ENCODE data around the gene MBTD1.

- TF ChIP-seq CTCF (IDR thresholded peaks at IDR 0.05) (no peak), POLR2A (IDR thresholded peaks at IDR 0.05) (no peak)
Observed at GRCh38 chr17:51180486-51180885, 79.4 kb downstream of the MBTD1 start.
